Mesothelial cell of epicardium (in vitro differentiated cells): ENCODE results near the gene ZNF621. TPM values are rescaled to one million over a fixed set of nuclear protein-coding genes. Genes with fewer than 3 reads are reported as not detected.
A peak's percentile ranks its signal among the peaks of the same experiment; 100 is the strongest.

ENCODE experiments used
- DNase-seq, 2 experiments: peaks; one replicate each; pipeline ENCODE4 v3.0.0; 2021; ENCODE audit warnings: low spot score in 2 of 2; ENCODE audit not compliant: unreplicated experiment in 2 of 2
- H3K27ac Mint-ChIP-seq: 2 replicates; pipeline ENCODE4 v1.8.0; 2021; ENCODE audit warnings: mixed read lengths
- H3K27me3 Mint-ChIP-seq: 2 replicates; pipeline ENCODE4 v1.8.0; 2021; ENCODE audit warnings: low read depth, mixed read lengths
- H3K36me3 Mint-ChIP-seq: 2 replicates; pipeline ENCODE4 v1.8.0; 2021; ENCODE audit warnings: mixed read lengths
- H3K4me1 Mint-ChIP-seq: 2 replicates; pipeline ENCODE4 v1.8.0; 2021; ENCODE audit warnings: mixed read lengths
- H3K4me3 Mint-ChIP-seq: 2 replicates; pipeline ENCODE4 v1.8.0; 2021; ENCODE audit warnings: mild to moderate bottlenecking, moderate library complexity, mixed read lengths
- H3K9me3 Mint-ChIP-seq: 2 replicates; pipeline ENCODE4 v1.8.0; 2021; ENCODE audit warnings: mixed read lengths
- total RNA-seq: library from RNA; stranded (reverse); gene quantifications from 3 replicates; pipeline ENCODE4 v1.2.1, GENCODE V29; 2021
- TF ChIP-seq, protein P1 (sequence below): fragments of 200-600 bp; sonication (generic); IDR thresholded peaks from one replicate; pipeline ENCODE4 v1.5.0; 2021; ENCODE audit warnings: antibody characterized with exemption; ENCODE audit not compliant: unreplicated experiment

Gene ZNF621
- total RNA-seq, 1 donor from 2014 or later: 30.4 TPM

DNA sequence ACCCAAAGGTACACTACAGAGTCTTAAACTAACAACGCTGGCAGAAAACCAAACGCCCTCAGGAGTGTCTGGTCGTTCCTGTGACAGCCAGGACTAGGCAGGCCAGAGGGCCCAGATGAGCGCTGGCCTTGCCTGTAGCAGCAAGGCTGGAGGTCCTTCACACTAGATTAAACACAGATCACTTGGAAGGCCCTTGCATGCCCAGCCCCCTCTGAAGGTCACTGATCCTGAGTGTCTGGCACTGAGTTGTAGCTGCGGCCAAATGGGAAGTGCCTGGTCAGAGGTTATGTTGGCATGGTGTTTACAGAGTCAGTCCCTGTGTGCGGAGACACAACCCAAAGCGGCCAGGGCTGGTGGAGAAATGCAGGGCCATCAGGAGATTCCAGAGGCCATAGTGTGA is 58.9 kb downstream of the ZNF621 start:
- Mint-ChIP-seq H3K9me3 (no peaks in the 10 kb centered on the region), H3K27ac (no peak overlapping the region), H3K36me3 (no peaks in the 10 kb centered on the region), H3K27me3 (peaks cover 4% of the 10 kb centered on the region), H3K4me1 (peaks cover 22% of the 10 kb centered on the region), H3K4me3 (no peak overlapping the region)
- no peak for DNase-seq
- TF ChIP-seq, protein P1, sequence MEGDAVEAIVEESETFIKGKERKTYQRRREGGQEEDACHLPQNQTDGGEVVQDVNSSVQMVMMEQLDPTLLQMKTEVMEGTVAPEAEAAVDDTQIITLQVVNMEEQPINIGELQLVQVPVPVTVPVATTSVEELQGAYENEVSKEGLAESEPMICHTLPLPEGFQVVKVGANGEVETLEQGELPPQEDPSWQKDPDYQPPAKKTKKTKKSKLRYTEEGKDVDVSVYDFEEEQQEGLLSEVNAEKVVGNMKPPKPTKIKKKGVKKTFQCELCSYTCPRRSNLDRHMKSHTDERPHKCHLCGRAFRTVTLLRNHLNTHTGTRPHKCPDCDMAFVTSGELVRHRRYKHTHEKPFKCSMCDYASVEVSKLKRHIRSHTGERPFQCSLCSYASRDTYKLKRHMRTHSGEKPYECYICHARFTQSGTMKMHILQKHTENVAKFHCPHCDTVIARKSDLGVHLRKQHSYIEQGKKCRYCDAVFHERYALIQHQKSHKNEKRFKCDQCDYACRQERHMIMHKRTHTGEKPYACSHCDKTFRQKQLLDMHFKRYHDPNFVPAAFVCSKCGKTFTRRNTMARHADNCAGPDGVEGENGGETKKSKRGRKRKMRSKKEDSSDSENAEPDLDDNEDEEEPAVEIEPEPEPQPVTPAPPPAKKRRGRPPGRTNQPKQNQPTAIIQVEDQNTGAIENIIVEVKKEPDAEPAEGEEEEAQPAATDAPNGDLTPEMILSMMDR: no peak

DNA sequence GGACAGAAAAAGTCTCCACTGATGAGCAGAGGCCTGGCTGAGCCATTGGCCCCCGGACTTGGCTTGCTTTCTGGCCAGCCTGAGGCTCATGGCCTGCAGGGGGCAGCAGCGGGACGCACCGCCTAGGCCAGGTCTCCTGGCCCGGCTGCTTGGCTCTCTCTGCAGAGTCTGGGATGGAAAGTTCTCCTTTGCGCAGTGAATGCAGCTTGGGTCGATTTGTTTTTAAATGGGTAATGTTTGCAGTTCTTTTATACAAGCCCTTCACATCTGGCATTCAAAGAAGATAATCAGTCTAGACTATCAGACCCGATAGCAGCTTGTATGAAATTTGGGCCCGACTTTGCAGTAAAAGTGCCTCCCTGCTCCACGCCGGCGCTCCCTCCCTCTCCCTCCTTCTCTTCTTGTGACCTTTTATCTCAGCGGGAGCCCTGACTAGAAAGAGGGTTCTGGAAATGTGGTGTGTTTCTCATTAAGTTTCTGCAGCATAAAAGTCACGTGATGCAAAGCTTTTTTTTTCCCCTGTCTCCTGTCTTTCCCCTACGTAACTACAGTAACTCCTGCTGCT is 59.9 kb downstream of the ZNF621 start:
- H3K27me3 Mint-ChIP-seq: peaks cover 4% of the 10 kb centered on the region
- H3K27ac Mint-ChIP-seq: peak overlapping the region; percentile 88
- DNase-seq: peak; percentile 77 to 94
- H3K36me3 Mint-ChIP-seq: no peaks in the 10 kb centered on the region
- H3K9me3 Mint-ChIP-seq: no peaks in the 10 kb centered on the region
- peak overlapping the region; percentile 40 for H3K4me3 Mint-ChIP-seq
- peaks cover 22% of the 10 kb centered on the region for H3K4me1 Mint-ChIP-seq
- TF ChIP-seq, protein P1: peak; percentile 94

DNA sequence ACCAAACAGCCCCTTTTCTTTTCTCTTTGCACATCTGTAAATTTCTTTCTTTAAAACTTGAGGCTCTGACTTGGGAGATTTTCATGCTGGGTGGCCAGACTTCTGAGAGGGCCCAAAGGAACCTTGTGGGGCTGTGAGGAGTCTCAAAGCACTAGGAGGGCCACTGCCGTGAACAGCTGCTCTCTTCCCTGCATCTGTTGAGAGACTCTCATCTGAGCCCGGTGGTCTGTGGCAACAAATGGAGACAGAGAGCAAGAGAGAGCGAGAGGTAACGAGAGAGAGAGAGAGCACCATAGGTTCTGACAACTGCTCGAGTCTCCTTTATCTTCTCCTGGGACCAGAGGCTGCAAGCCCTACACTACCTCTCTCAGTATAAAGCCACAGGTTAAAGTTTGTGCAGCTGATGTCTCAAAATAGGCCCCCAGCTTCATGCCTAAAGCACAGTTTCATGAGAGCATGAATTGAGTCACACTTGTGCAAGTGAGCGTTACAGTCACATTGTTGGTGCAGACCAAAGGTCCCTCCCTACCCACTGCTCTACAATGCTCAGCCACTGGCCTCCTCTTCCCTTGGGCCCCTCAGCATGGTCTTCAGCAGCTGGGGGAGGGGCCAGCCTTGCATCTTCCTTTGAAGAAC is 60.7 kb downstream of the ZNF621 start:
- no peaks in the 10 kb centered on the region for H3K36me3 Mint-ChIP-seq
- no peak overlapping the region for H3K4me3 Mint-ChIP-seq
- H3K9me3 Mint-ChIP-seq: no peaks in the 10 kb centered on the region
- DNase-seq: no peak
- peaks cover 2% of the 10 kb centered on the region for H3K27me3 Mint-ChIP-seq
- H3K27ac Mint-ChIP-seq: peak overlapping the region; percentile 88
- TF ChIP-seq, protein P1: no peak
- peaks cover 22% of the 10 kb centered on the region for H3K4me1 Mint-ChIP-seq

DNA sequence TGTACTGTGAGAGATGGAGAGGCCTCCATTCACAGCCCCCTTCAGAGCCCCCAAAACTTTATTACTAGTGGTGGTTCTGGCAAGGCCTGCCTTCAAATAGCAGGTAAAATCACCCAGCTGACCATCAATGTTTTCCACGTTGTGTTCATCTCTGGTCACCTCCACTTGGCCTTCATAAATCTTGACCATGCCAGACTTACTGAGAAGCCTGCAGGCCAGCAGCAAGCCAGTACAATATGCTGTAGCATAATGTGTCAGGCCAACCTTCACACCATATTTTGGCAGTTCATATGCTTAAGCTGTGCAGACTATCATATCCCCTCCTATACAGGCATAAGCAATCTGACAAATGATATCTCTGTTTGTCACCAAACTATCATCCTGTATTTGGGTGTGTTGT is 62.1 kb downstream of the ZNF621 start:
- Mint-ChIP-seq H3K4me1 (peaks cover 22% of the 10 kb centered on the region), H3K27ac (no peak overlapping the region), H3K9me3 (peaks cover 5% of the 10 kb centered on the region), H3K36me3 (no peaks in the 10 kb centered on the region), H3K4me3 (no peak overlapping the region), H3K27me3 (peaks cover 2% of the 10 kb centered on the region)
- no peak for DNase-seq
- TF ChIP-seq, protein P1: no peak

DNA sequence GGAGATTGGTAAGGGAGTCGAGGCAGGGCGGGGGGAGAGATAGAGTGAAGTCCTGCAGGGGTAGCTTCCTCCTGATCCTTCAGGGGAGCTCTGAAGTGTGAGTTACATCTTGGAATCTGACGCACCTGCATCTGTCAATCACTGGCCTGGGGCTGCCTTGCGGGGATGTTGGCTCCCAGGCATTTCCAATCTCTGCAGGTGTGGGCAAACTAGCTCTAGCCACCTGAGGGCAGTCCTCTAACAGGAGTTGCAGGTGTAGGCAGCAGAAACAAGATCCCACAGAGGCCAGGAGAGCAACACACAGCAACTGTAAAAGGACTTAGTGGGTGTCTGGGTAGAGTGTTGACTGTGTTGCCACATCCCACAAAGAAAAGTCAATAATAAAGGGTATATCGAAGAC is 63.6 kb downstream of the ZNF621 start:
- Mint-ChIP-seq H3K27ac (no peak overlapping the region), H3K9me3 (peaks cover 7% of the 10 kb centered on the region), H3K4me1 (peaks cover 21% of the 10 kb centered on the region), H3K27me3 (peaks cover 2% of the 10 kb centered on the region), H3K36me3 (no peaks in the 10 kb centered on the region), H3K4me3 (no peak overlapping the region)
- DNase-seq: no peak
- TF ChIP-seq, protein P1: no peak

Other genes with a start within 250 kb of the ZNF621 start
- 77.1 to 78.2 TPM (median 77.3 TPM) in 3 replicates for gene EIF1B, start 215.3 kb upstream of the ZNF621 start, total RNA-seq
- 0.53 to 0.87 TPM (median 0.72 TPM) in 3 replicates for gene ENTPD3, start 137.8 kb upstream of the ZNF621 start, total RNA-seq
- 1,756 to 1,956 TPM (median 1,904 TPM) in 3 replicates for gene RPL14, start 67.6 kb upstream of the ZNF621 start, total RNA-seq
- 7.3 to 9.7 TPM (median 7.4 TPM) in 3 replicates for gene ZNF619, start 47.8 kb upstream of the ZNF621 start, total RNA-seq
- gene ZNF620, start 18.9 kb upstream of the ZNF621 start, total RNA-seq: 15.1 to 16.7 TPM (median 15.8 TPM) in 3 replicates